NK-92 (cell line): ENCODE data around the gene CCZ1B.
"Not testable (repeated sequence)": the region's sequence is repeated elsewhere in the genome, so short reads cannot be mapped to it uniquely, and the experiment has no call there.

Experiments
- DNase-seq: peaks from one replicate; lab custom pipeline; 2025; ENCODE audit not compliant: unreplicated experiment; lab: John Stamatoyannopoulos, UW

Gene CCZ1B

GRCh38 chr7:6826151-6826550 is at the start of gene CCZ1B:
CCZ1B (minus strand) TSS chr7:6826275; CDS start chr7:6826197, 78 bp downstream.
- not testable (repeated sequence) for DNase-seq

GRCh38 chr7:6875022-6875421 is 48.9 kb upstream of the CCZ1B start:
- not testable (repeated sequence) for DNase-seq

GRCh38 chr7:6872246-6872945 is 46.3 kb upstream of the CCZ1B start:
- not testable (repeated sequence) for DNase-seq

- DNase-seq: not testable (repeated sequence)
These were observed 45.5 kb upstream of the CCZ1B start for GRCh38 chr7:6871421-6872144.

- DNase-seq: not testable (repeated sequence)
These were observed 38.7 kb upstream of the CCZ1B start for GRCh38 chr7:6864751-6865150.

GRCh38 chr7:6864188-6864587 is 38.1 kb upstream of the CCZ1B start:
- DNase-seq: not testable (repeated sequence)

GRCh38 chr7:6862876-6863275 is 36.8 kb upstream of the CCZ1B start:
- DNase-seq: not testable (repeated sequence)

GRCh38 chr7:6857721-6858314 is 31.7 kb upstream of the CCZ1B start:
- not testable (repeated sequence) for DNase-seq

GRCh38 chr7:6855563-6856131 is 29.6 kb upstream of the CCZ1B start:
- not testable (repeated sequence) for DNase-seq

- not testable (repeated sequence) for DNase-seq
These were observed 28.9 kb upstream of the CCZ1B start for GRCh38 chr7:6854747-6855562.

GRCh38 chr7:6853681-6854080 is 27.6 kb upstream of the CCZ1B start:
- not testable (repeated sequence) for DNase-seq

GRCh38 chr7:6849127-6849526 is 23.1 kb upstream of the CCZ1B start:
- DNase-seq: not testable (repeated sequence)

GRCh38 chr7:6847751-6848150 is 21.7 kb upstream of the CCZ1B start:
- DNase-seq: not testable (repeated sequence)

GRCh38 chr7:6845971-6846449 is 19.9 kb upstream of the CCZ1B start:
- not testable (repeated sequence) for DNase-seq

- DNase-seq: not testable (repeated sequence)
These were observed 17.6 kb upstream of the CCZ1B start for GRCh38 chr7:6843654-6844053.

- not testable (repeated sequence) for DNase-seq
These were observed 17.0 kb upstream of the CCZ1B start for GRCh38 chr7:6843092-6843491.

- DNase-seq: not testable (repeated sequence)
These were observed 16.3 kb upstream of the CCZ1B start for GRCh38 chr7:6842278-6842921.

- DNase-seq: not testable (repeated sequence)
These were observed 11.0 kb upstream of the CCZ1B start for GRCh38 chr7:6837081-6837480.

GRCh38 chr7:6835521-6835920 is 9.4 kb upstream of the CCZ1B start:
- DNase-seq: not testable (repeated sequence)

- DNase-seq: no peak
These were observed 7.6 kb upstream of the CCZ1B start for GRCh38 chr7:6833636-6834035.
